HepG2 (cell line): Measurements from ENCODE around the gene LHPP. TPM values are rescaled to one million over a fixed set of nuclear protein-coding genes. Genes with fewer than 3 reads are reported as not detected.

Source experiments
- ATAC-seq: fragments of 200-7000 bp; cut with Tn5 transposase; 3 replicates; pipeline ENCODE4 v1.9.1; 2020; ENCODE audit warnings: mild to moderate bottlenecking, moderate library complexity
- BruUV-seq: library from RNA; stranded (reverse); fragments of 400-500 nt; replicated peaks from 2 replicates; lab custom pipeline; 2021; lab: Mats Ljungman, UMichigan
- CTCF ChIA-PET: fragments of 300-600 bp; formaldehyde crosslinking; extraction: SDS; loops from one replicate; lab custom pipeline; 2021; ENCODE audit warnings: low total read pairs, inconsistent platforms, low intra/inter-chr PET ratio; lab: Yijun Ruan, JAX
- POLR2A ChIA-PET: fragments of 350-600 bp; sonication (Branson Sonifier 250); formaldehyde crosslinking; loops from one replicate; lab custom pipeline; 2020; ENCODE audit warnings: antibody characterized with exemption, inconsistent platforms; lab: Yijun Ruan, JAX
- DNase-seq: peaks from one replicate; pipeline ENCODE4 v3.0.0-alpha.2; 2015; ENCODE audit warnings: low spot score
- FAIRE-seq: peaks from 3 replicates; lab custom pipeline; 2011; peaks lifted over from hg19 to GRCh38; lab: Jason Lieb, UNC
- H2AFZ ChIP-seq: one replicate; pipeline ENCODE4 v1.6.1; 2011; ENCODE audit warnings: low read length, inconsistent platforms
- H3K27ac ChIP-seq: fragments of 300-600 bp; 3 replicates; pipeline ENCODE4 v1.8.0; 2011; ENCODE audit warnings: mixed run types, mild to moderate bottlenecking, mixed read lengths, low read length, inconsistent platforms; ENCODE audit not compliant: insufficient read depth; ENCODE audit errors: extremely low read length
- H3K27me3 ChIP-seq, 2 experiments: fragments of 200-600 bp in 1 of 2; 2 replicates in 1 of 2; 3 replicates in 1 of 2; pipeline versions ENCODE4 v1.6.0 to v1.8.0; 2011; ENCODE audit warnings: low read length in 2 of 2, mild to moderate bottlenecking in 2 of 2, moderate library complexity in 2 of 2, inconsistent platforms in 1 of 2; ENCODE audit not compliant: insufficient read depth in 2 of 2, control insufficient read depth in 1 of 2
- H3K36me3 ChIP-seq, 2 experiments: fragments of 200-600 bp in 1 of 2; replicated peaks in 1 of 2; 2 replicates in 1 of 2; 3 replicates in 1 of 2; pipeline versions ENCODE4 v1.5.1 to v1.8.0; 2011; ENCODE audit warnings: low read length in 2 of 2, inconsistent platforms in 1 of 2; ENCODE audit not compliant: insufficient read depth in 2 of 2, control insufficient read depth in 1 of 2
- H3K4me1 ChIP-seq: 2 replicates; pipeline ENCODE4 v1.5.1; 2012; ENCODE audit warnings: low read length, inconsistent platforms; ENCODE audit not compliant: insufficient read depth
- H3K4me2 ChIP-seq: 2 replicates; pipeline ENCODE4 v1.6.0; 2011; ENCODE audit warnings: low read depth, low read length, inconsistent platforms
- H3K4me3 ChIP-seq, 3 experiments: fragments of 200-600 bp in 1 of 3; sonication (generic), shearing (Covaris generic) in 1 of 3; replicated peaks in 1 of 3; 2 replicates each; pipeline ENCODE4 v1.5.1; 2011 to 2016; ENCODE audit warnings: low read length in 3 of 3, inconsistent platforms in 2 of 3, low read depth in 2 of 3, mild to moderate bottlenecking in 2 of 3, control low read depth in 1 of 3, mixed read lengths in 1 of 3; ENCODE audit not compliant: insufficient read depth in 1 of 3
- H3K79me2 ChIP-seq: one replicate; pipeline ENCODE4 v1.6.1; 2011; ENCODE audit warnings: low read length, inconsistent platforms; ENCODE audit not compliant: insufficient read depth
- H3K9ac ChIP-seq: 2 replicates; pipeline ENCODE4 v1.6.0; 2011; ENCODE audit warnings: mild to moderate bottlenecking, low read depth, low read length, inconsistent platforms; ENCODE audit not compliant: insufficient read depth
- H3K9me3 ChIP-seq: 2 replicates; pipeline ENCODE4 v1.5.1; 2012; ENCODE audit warnings: mild to moderate bottlenecking, low read length
- H4K20me1 ChIP-seq: 2 replicates; pipeline ENCODE4 v1.6.0; 2011; ENCODE audit warnings: inconsistent platforms, mild to moderate bottlenecking, low read length, moderate library complexity; ENCODE audit not compliant: insufficient read depth
- FOXA1 ChIP-seq, 2 experiments: fragments of 450-650 bp in 1 of 2; sonication (generic) in 1 of 2; formaldehyde crosslinking in 1 of 2; IDR thresholded peaks; 2 replicates each; pipeline versions ENCODE4 v1.4.0 to v1.6.1; 2016 to 2020; ENCODE audit warnings: missing genetic modification reagents in 1 of 2
- GABPB1 ChIP-seq: IDR thresholded peaks from 2 replicates; pipeline ENCODE4 v1.6.1; 2016; ENCODE audit warnings: mild to moderate bottlenecking, missing genetic modification reagents, moderate library complexity, missing compliant biosample characterization
- KDM2A ChIP-seq: sonication (generic); formaldehyde crosslinking; IDR thresholded peaks from 2 replicates; pipeline ENCODE4 v1.4.0; 2020; ENCODE audit warnings: low read depth, missing genetic modification reagents, borderline replicate concordance
- KLF6 ChIP-seq: IDR thresholded peaks from 2 replicates; pipeline ENCODE4 v1.8.0; 2016; ENCODE audit warnings: missing biosample characterization, missing genetic modification reagents
- MAZ ChIP-seq, 2 experiments: sonication (generic) in 1 of 2; formaldehyde crosslinking in 1 of 2; IDR thresholded peaks; 2 replicates each; pipeline versions ENCODE4 v1.5.0 to v1.6.1; 2012 to 2020; ENCODE audit warnings: low read depth in 2 of 2, mild to moderate bottlenecking in 2 of 2, borderline replicate concordance in 1 of 2, improper control_type of control experiment in 1 of 2, low read length in 1 of 2, missing genetic modification reagents in 1 of 2, moderate library complexity in 1 of 2
- NAIF1 ChIP-seq: sonication (generic); formaldehyde crosslinking; IDR thresholded peaks from 2 replicates; pipeline ENCODE4 v1.5.0; 2020; ENCODE audit warnings: mild to moderate bottlenecking, missing genetic modification reagents, borderline replicate concordance
- NFIC ChIP-seq: IDR thresholded peaks from 2 replicates; pipeline ENCODE4 v1.6.1; 2012; ENCODE audit warnings: mild to moderate bottlenecking, low read length, inconsistent platforms
- NR2F1 ChIP-seq, 2 experiments: fragments of 450-650 bp in 1 of 2; formaldehyde crosslinking in 1 of 2; IDR thresholded peaks; 2 replicates each; pipeline versions ENCODE4 v1.5.0 to v1.6.1; 2016 to 2020; ENCODE audit warnings: mild to moderate bottlenecking in 1 of 2, missing compliant biosample characterization in 1 of 2, missing genetic modification reagents in 1 of 2, moderate library complexity in 1 of 2
- PRPF4 ChIP-seq: fragments of 200-400 bp; formaldehyde crosslinking; IDR thresholded peaks from 2 replicates; pipeline ENCODE4 v1.6.1; 2016; ENCODE audit warnings: low read length, low read depth; ENCODE audit not compliant: poor library complexity, severe bottlenecking
- RAD51 ChIP-seq: fragments of 450-650 bp; IDR thresholded peaks from 2 replicates; pipeline ENCODE4 v1.6.1; 2016; ENCODE audit warnings: borderline replicate concordance
- RNF2 ChIP-seq: fragments of 450-650 bp; conservative IDR thresholded peaks from 2 replicates; pipeline ENCODE4 v1.6.1; 2016; ENCODE audit warnings: low read depth
- SYNCRIP ChIP-seq: fragments of 200-400 bp; formaldehyde crosslinking; IDR thresholded peaks from 2 replicates; pipeline ENCODE4 v1.6.1; 2018; ENCODE audit warnings: mild to moderate bottlenecking, low read depth, low read length; ENCODE audit not compliant: insufficient read depth
- XRCC5 ChIP-seq: fragments of 200-400 bp; formaldehyde crosslinking; optimal IDR thresholded peaks from 2 replicates; pipeline ENCODE3; 2017; ENCODE audit warnings: mild to moderate bottlenecking, low read length
- ZFYVE20 ChIP-seq: sonication (generic); formaldehyde crosslinking; IDR thresholded peaks from 2 replicates; pipeline ENCODE4 v1.8.0; 2023; ENCODE audit warnings: low read depth, mild to moderate bottlenecking, moderate library complexity, missing genetic modification reagents, borderline replicate concordance
- ZNF275 ChIP-seq: sonication (generic); formaldehyde crosslinking; IDR thresholded peaks from 2 replicates; pipeline ENCODE4 v1.8.0; 2022; ENCODE audit warnings: missing genetic modification reagents, mild to moderate bottlenecking, inconsistent platforms, borderline replicate concordance
- ZNF549 ChIP-seq: sonication (generic); formaldehyde crosslinking; IDR thresholded peaks from 2 replicates; pipeline ENCODE4 v1.5.0; 2020; ENCODE audit warnings: missing genetic modification reagents
- ZZZ3 ChIP-seq: sonication (generic); formaldehyde crosslinking; IDR thresholded peaks from 2 replicates; pipeline ENCODE4 v1.4.0; 2020; ENCODE audit warnings: missing genetic modification reagents, mild to moderate bottlenecking, borderline replicate concordance
- WGBS: methylation state at CpG from one replicate; pipeline ENCODE4 v1.1.6; 2017; ENCODE audit warnings: low lambda C conversion rate; 5-methylcytosine and 5-hydroxymethylcytosine counted together
- in situ Hi-C: cut with HindIII; loops from 2 replicates; pipeline ENCODE4 v1.10.0; 2017; ENCODE audit warnings: low pct_unique_long_range_greater_than_20kb; ENCODE audit not compliant: extremely low pct_ligation_motif_present
- intact Hi-C: fragments of 100-400 bp; cut with micrococcal nuclease; formaldehyde crosslinking; loops from one replicate; pipeline ENCODE4 v1.10.0; 2022; ENCODE audit not compliant: unreplicated experiment
- polyA plus RNA-seq, 8 experiments: library from polyadenylated mRNA; depleted of rRNA in 3 of 8; stranded (reverse) in 7 of 8; unstranded in 1 of 8; fragments of >200 nt; fragmentation: Illumina TruSeq in 4 of 8; extraction: Trizol in 4 of 8; gene quantifications; 2 replicates each; pipeline versions ENCODE4 v1.2.1 to v1.2.3, GENCODE V29; 2011 to 2016; ENCODE audit warnings: low read depth in 4 of 8, missing spikeins in 1 of 8, mixed read lengths in 1 of 8; ENCODE audit not compliant: insufficient read depth in 1 of 8
- total RNA-seq, 5 experiments: library from RNA; depleted of rRNA; stranded (reverse); fragments of >200 nt; fragmentation: Illumina TruSeq; extraction: Trizol; gene quantifications; 2 replicates each; pipeline ENCODE4 v1.2.3, GENCODE V29; 2016; ENCODE audit warnings: low read depth in 1 of 5

Gene LHPP
- total and polyA plus RNA-seq, 2 of the 13 experiments (the other 11 are each of a cell fraction or from before 2014, with no cell fraction given) = 5.2 to 13.1 TPM

GRCh38 chr10:124637746-124638145 lies 176.1 kb downstream of the LHPP start (continued):
- TF ChIP-seq ZFYVE20 (CRISPR knock-in tag) (no peak), NAIF1 (CRISPR knock-in tag) (no peak), MAZ (IDR thresholded peaks at IDR 0.05; ENCODE audit: borderline replicate concordance, low read depth, low read length) (no peak), MAZ (CRISPR knock-in tag; IDR thresholded peaks at IDR 0.05; ENCODE audit: low read depth) (no peak), XRCC5 (no peak), GABPB1 (no peak)

- no peak overlapping the region for H3K27ac ChIP-seq
- H3K4me2 ChIP-seq = no peak overlapping the region
- no peak overlapping the region for H2AFZ ChIP-seq
- H3K36me3 ChIP-seq = peaks cover 2 to 3% of the 10 kb centered on the region in 2 experiments; a peak in 3 of 5 replicates
- ChIA-PET POLR2A (no interaction called here), CTCF (no interaction called here)
- DNase-seq = no peak
- no peak overlapping the region for H3K9ac ChIP-seq
- no peak for FAIRE-seq
- H3K79me2 ChIP-seq = no peaks in the 10 kb centered on the region
- intact Hi-C loops = no loop called here
- no TSS peak for BruUV-seq
- H3K9me3 ChIP-seq = no peaks in the 10 kb centered on the region
- ATAC-seq = no peak
- TF ChIP-seq NR2F1 (CRISPR knock-in tag; IDR thresholded peaks at IDR 0.05) = no peak
- in situ Hi-C loops = no loop called here
- H3K27me3 ChIP-seq = no peaks in the 10 kb centered on the region
- H3K4me3 ChIP-seq = no peak overlapping the region
- no peaks in the 10 kb centered on the region for H3K4me1 ChIP-seq
- 97% methylated on average over 4 of the region's 6 CpGs for WGBS
- H4K20me1 ChIP-seq = 0 out of 2 replicates have a peak, but pooled peaks cover 3% of the 10 kb centered on the region
Observed at GRCh38 chr10:124639206-124639605, 177.6 kb downstream of the LHPP start.

- ChIA-PET CTCF (no interaction called here), POLR2A (no interaction called here)
- H3K4me3 ChIP-seq = no peak overlapping the region
- no peak overlapping the region for H3K4me2 ChIP-seq
- in situ Hi-C loops (no loop called here), intact Hi-C loops (no loop called here)
- WGBS = 99% methylated on average over 6 of the region's 6 CpGs
- H3K9me3 ChIP-seq = no peaks in the 10 kb centered on the region
- FAIRE-seq (no peak), DNase-seq (no peak), ATAC-seq (no peak)
- H4K20me1 ChIP-seq = 0 out of 2 replicates have a peak, but pooled peaks cover 3% of the 10 kb centered on the region
- H3K27ac ChIP-seq = no peak overlapping the region
- no peaks in the 10 kb centered on the region for H3K4me1 ChIP-seq
- peaks cover 0 to 3% of the 10 kb centered on the region in 2 experiments; a peak in 2 of 5 replicates for H3K36me3 ChIP-seq
- no peaks in the 10 kb centered on the region for H3K79me2 ChIP-seq
- no peak overlapping the region for H3K9ac ChIP-seq
- no peaks in the 10 kb centered on the region for H3K27me3 ChIP-seq
- BruUV-seq = no TSS peak
- no peak overlapping the region for H2AFZ ChIP-seq
- TF ChIP-seq FOXA1 (IDR thresholded peaks at IDR 0.05) (no peak), FOXA1 (CRISPR knock-in tag; IDR thresholded peaks at IDR 0.05) (no peak), NFIC (no peak), RAD51 (no peak), PRPF4 (no peak), ZNF275 (CRISPR knock-in tag) (no peak), KLF6 (CRISPR knock-in tag) (no peak), RNF2 (no peak), ZNF549 (CRISPR knock-in tag) (no peak), SYNCRIP (no peak), KDM2A (CRISPR knock-in tag) (no peak), ZZZ3 (CRISPR knock-in tag) (no peak)
Observed at GRCh38 chr10:124639646-124640045, 178.0 kb downstream of the LHPP start.
